Heart left ventricle (tissue), 13 donors: ENCODE data around the gene GPR183.

Experiments used
- POLR2A ChIP-seq, 2 donors: fragments of 450-650 bp; IDR thresholded peaks; one replicate each; pipeline ENCODE4 v1.6.1; 2017; ENCODE audit warnings: antibody characterized with exemption in 2 of 2, mild to moderate bottlenecking in 2 of 2, moderate library complexity in 2 of 2
- TF ChIP-seq, protein P1 (sequence below), 12 donors: fragments of 200-600 bp; sonication (generic) in 4 of 12; IDR thresholded peaks; one replicate each; pipeline versions ENCODE4 v1.5.0 to v1.8.0; 2018 to 2022; ENCODE audit warnings: antibody characterized with exemption in 12 of 12, mild to moderate bottlenecking in 5 of 12
- donor health status: ischemic (EF 13 %, LVEDD 7.1; RV severe dilation, severe dysfunction).
- donor health status: DM: no; HTN: yes; CAD: no.
- donor health status: DM: no; HTN: no; CAD: no.
- donor health status: ischemic (EF 25% LVEDD 6.9; RV normal size, moderate dysfunction).
- donor health status: ischemic (EF 25% LVEDD 5.7; RV mildly dilated, moderate dysfunction).
- donor health status: ischemic (EF 35%, LVEDD 5.7; RV mildly dilated, moderate dysfunction).
- donor health status: nonischemic (EF 11% LVEDD 7.7; RV severe dilation, severe dysfunction).
- donor health status: DM: yes; HTN: yes; CAD: no.
- donor health status: PGD.
- donor health status: ischemic (EF 29% LVEDD 5.4; RV normal size, mild dysfunction).
- donor health status: nonischemic (EF 23%, LVEDD 6.1; RV moderate dilation, normal function).

- TF ChIP-seq, protein P1, sequence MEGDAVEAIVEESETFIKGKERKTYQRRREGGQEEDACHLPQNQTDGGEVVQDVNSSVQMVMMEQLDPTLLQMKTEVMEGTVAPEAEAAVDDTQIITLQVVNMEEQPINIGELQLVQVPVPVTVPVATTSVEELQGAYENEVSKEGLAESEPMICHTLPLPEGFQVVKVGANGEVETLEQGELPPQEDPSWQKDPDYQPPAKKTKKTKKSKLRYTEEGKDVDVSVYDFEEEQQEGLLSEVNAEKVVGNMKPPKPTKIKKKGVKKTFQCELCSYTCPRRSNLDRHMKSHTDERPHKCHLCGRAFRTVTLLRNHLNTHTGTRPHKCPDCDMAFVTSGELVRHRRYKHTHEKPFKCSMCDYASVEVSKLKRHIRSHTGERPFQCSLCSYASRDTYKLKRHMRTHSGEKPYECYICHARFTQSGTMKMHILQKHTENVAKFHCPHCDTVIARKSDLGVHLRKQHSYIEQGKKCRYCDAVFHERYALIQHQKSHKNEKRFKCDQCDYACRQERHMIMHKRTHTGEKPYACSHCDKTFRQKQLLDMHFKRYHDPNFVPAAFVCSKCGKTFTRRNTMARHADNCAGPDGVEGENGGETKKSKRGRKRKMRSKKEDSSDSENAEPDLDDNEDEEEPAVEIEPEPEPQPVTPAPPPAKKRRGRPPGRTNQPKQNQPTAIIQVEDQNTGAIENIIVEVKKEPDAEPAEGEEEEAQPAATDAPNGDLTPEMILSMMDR (IDR thresholded peaks at IDR 0.05): no peak
- no peak for TF ChIP-seq POLR2A (IDR thresholded peaks at IDR 0.05)
These were observed 19.1 kb downstream of the GPR183 start for GRCh38 chr13:99288089-99288488.
